DND-41 (cell line): ENCODE data around the gene KRTAP19-4.

Experiments used
- EZH2 ChIP-seq: IDR thresholded peaks from 3 replicates; pipeline ENCODE4 v1.6.1; 2012; ENCODE audit warnings: borderline replicate concordance, low read depth, mild to moderate bottlenecking, moderate library complexity, low read length, inconsistent platforms; ENCODE audit not compliant: severe bottlenecking
- TF ChIP-seq, protein P1 (sequence below): IDR thresholded peaks from 2 replicates; pipeline ENCODE4 v1.5.1; 2012; ENCODE audit warnings: borderline replicate concordance, low read length, moderate library complexity, mild to moderate bottlenecking; ENCODE audit not compliant: poor library complexity, severe bottlenecking; ENCODE audit errors: extremely low read depth

- TF ChIP-seq, protein P1, sequence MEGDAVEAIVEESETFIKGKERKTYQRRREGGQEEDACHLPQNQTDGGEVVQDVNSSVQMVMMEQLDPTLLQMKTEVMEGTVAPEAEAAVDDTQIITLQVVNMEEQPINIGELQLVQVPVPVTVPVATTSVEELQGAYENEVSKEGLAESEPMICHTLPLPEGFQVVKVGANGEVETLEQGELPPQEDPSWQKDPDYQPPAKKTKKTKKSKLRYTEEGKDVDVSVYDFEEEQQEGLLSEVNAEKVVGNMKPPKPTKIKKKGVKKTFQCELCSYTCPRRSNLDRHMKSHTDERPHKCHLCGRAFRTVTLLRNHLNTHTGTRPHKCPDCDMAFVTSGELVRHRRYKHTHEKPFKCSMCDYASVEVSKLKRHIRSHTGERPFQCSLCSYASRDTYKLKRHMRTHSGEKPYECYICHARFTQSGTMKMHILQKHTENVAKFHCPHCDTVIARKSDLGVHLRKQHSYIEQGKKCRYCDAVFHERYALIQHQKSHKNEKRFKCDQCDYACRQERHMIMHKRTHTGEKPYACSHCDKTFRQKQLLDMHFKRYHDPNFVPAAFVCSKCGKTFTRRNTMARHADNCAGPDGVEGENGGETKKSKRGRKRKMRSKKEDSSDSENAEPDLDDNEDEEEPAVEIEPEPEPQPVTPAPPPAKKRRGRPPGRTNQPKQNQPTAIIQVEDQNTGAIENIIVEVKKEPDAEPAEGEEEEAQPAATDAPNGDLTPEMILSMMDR = no peak
- TF ChIP-seq EZH2 = no peak
Observed at GRCh38 chr21:30447056-30447455, 49.9 kb downstream of the KRTAP19-4 start.
